ENCODE results near the gene IKZF1.

GRCh38 chr7:50356945-50357268 is 52.4 kb downstream of the IKZF1 start:
- TF ChIP-seq CTCF (IDR thresholded peaks at IDR 0.05; ENCODE audit: borderline replicate concordance, extremely low read depth, low read length, poor library complexity, severe bottlenecking) (no peak), EZH2 (IDR thresholded peaks at IDR 0.05; ENCODE audit: borderline replicate concordance, low read depth, low read length, severe bottlenecking) (no peak)

Data from DND-41 (cell line).